H1 (cell line): Measurements from ENCODE around the gene DEUP1. TPM values are rescaled to one million over a fixed set of nuclear protein-coding genes. Genes with fewer than 3 reads are reported as not detected.

Experiments used
- CTCF ChIA-PET: fragments of 300-600 bp; sonication (Branson Sonifier 250); formaldehyde crosslinking; loops from one replicate; lab custom pipeline; 2021; ENCODE audit not compliant: partially characterized antibody; lab: Charles Lee
- POLR2A ChIA-PET: fragments of 300-600 bp; sonication (Branson Sonifier 250); formaldehyde crosslinking; loops from one replicate; lab custom pipeline; 2021; ENCODE audit warnings: inconsistent platforms; ENCODE audit not compliant: partially characterized antibody; lab: Charles Lee
- DNase-seq, 2 experiments: peaks; one replicate each; pipeline versions ENCODE4 v3.0.0 to v3.0.0-alpha.2; 2010 to 2022; ENCODE audit warnings: low spot score in 2 of 2, low read depth in 1 of 2, mixed read lengths in 1 of 2
- FAIRE-seq: peaks from 2 replicates; lab custom pipeline; 2011; peaks lifted over from hg19 to GRCh38; lab: Jason Lieb, UNC
- H2AFZ ChIP-seq: 2 replicates; pipeline ENCODE4 v1.8.1; 2012; ENCODE audit warnings: low read length, inconsistent platforms
- H2AK5ac ChIP-seq: 2 replicates; pipeline ENCODE4 v1.6.1; 2013; ENCODE audit warnings: low read depth, low read length
- H2BK120ac ChIP-seq: replicated peaks from 2 replicates; pipeline ENCODE3; 2013; ENCODE audit warnings: low read depth, low read length, inconsistent platforms
- H2BK12ac ChIP-seq: 2 replicates; pipeline ENCODE4 v1.6.1; 2013; ENCODE audit warnings: low read depth, low read length
- H2BK15ac ChIP-seq: 2 replicates; pipeline ENCODE4 v1.6.1; 2013; ENCODE audit warnings: low read length
- H2BK20ac ChIP-seq: 2 replicates; pipeline ENCODE4 v1.6.1; 2013; ENCODE audit warnings: low read length
- H2BK5ac ChIP-seq: 2 replicates; pipeline ENCODE4 v1.6.1; 2013; ENCODE audit warnings: low read depth, low read length
- H3K14ac ChIP-seq: 2 replicates; pipeline ENCODE4 v1.6.1; 2013; ENCODE audit warnings: inconsistent platforms; ENCODE audit not compliant: insufficient read length
- H3K18ac ChIP-seq: 2 replicates; pipeline ENCODE4 v1.6.1; 2013; ENCODE audit warnings: low read length; ENCODE audit errors: extremely low read depth
- H3K23ac ChIP-seq: 2 replicates; pipeline ENCODE4 v1.6.1; 2013; ENCODE audit warnings: inconsistent platforms; ENCODE audit not compliant: insufficient read length
- H3K23me2 ChIP-seq: 2 replicates; pipeline ENCODE4 v1.6.1; 2013; ENCODE audit warnings: low read depth, low read length
- H3K27ac ChIP-seq: 2 replicates; pipeline ENCODE4 v1.6.1; 2011; ENCODE audit warnings: low read depth, low read length, inconsistent platforms
- H3K27me3 ChIP-seq, 4 experiments: replicated peaks in 1 of 4; 1 replicate in 1 of 4; 2 replicates in 3 of 4; pipeline versions ENCODE4 v1.6.1 to v1.8.1; 2011 to 2013; ENCODE audit warnings: low read length in 3 of 4, mild to moderate bottlenecking in 3 of 4, inconsistent platforms in 2 of 4, mixed read lengths in 2 of 4, moderate library complexity in 1 of 4; ENCODE audit not compliant: control insufficient read depth in 3 of 4, insufficient read depth in 3 of 4; ENCODE audit errors: extremely low read depth in 1 of 4
- H3K36me3 ChIP-seq, 4 experiments: 2 replicates each; pipeline versions ENCODE4 v1.6.1 to v1.8.1; 2011 to 2013; ENCODE audit warnings: mild to moderate bottlenecking in 4 of 4, low read length in 3 of 4, moderate library complexity in 2 of 4, control low read depth in 1 of 4, inconsistent platforms in 1 of 4; ENCODE audit not compliant: insufficient read depth in 4 of 4, control insufficient read depth in 2 of 4
- H3K4ac ChIP-seq: replicated peaks from 2 replicates; pipeline ENCODE3; 2013; ENCODE audit warnings: low read length, low read depth, mixed read lengths, inconsistent platforms; ENCODE audit not compliant: insufficient read length
- H3K4me1 ChIP-seq, 4 experiments: replicated peaks in 1 of 4; 1 replicate in 1 of 4; 2 replicates in 3 of 4; pipeline versions ENCODE4 v1.6.1 to v1.8.1; 2011 to 2013; ENCODE audit warnings: low read length in 3 of 4, inconsistent platforms in 2 of 4, mixed read lengths in 1 of 4; ENCODE audit not compliant: insufficient read depth in 4 of 4, control insufficient read depth in 3 of 4
- H3K4me2 ChIP-seq, 2 experiments: 2 replicates each; pipeline versions ENCODE4 v1.6.1 to v1.8.1; 2011 to 2013; ENCODE audit warnings: low read depth in 2 of 2, low read length in 2 of 2, control low read depth in 1 of 2, inconsistent platforms in 1 of 2, mild to moderate bottlenecking in 1 of 2; ENCODE audit not compliant: insufficient read depth in 1 of 2
- H3K4me3 ChIP-seq, 4 experiments: fragments of 200-600, 300-600 bp in 1 of 4; sonication (generic), shearing (Covaris generic), sonication (Bioruptor Twin) in 1 of 4; 2 replicates each; pipeline versions ENCODE4 v1.5.1 to v1.8.1; 2011 to 2016; ENCODE audit warnings: low read length in 4 of 4, low read depth in 3 of 4, control low read depth in 2 of 4, inconsistent platforms in 2 of 4, mild to moderate bottlenecking in 2 of 4, mixed read lengths in 1 of 4, moderate library complexity in 1 of 4; ENCODE audit not compliant: insufficient read depth in 2 of 4; ENCODE audit errors: extremely low read depth in 1 of 4
- H3K56ac ChIP-seq: replicated peaks from 2 replicates; pipeline ENCODE3; 2013; ENCODE audit warnings: low read depth, mild to moderate bottlenecking, mixed read lengths, low read length, inconsistent platforms; ENCODE audit not compliant: insufficient read length
- H3K79me1 ChIP-seq: 2 replicates; pipeline ENCODE4 v1.6.1; 2013; ENCODE audit warnings: low read depth, low read length, control low read depth
- H3K79me2 ChIP-seq, 2 experiments: 2 replicates each; pipeline versions ENCODE4 v1.6.1 to v1.8.1; 2012 to 2013; ENCODE audit warnings: low read length in 2 of 2, mild to moderate bottlenecking in 2 of 2, inconsistent platforms in 1 of 2; ENCODE audit not compliant: insufficient read depth in 2 of 2, control insufficient read depth in 1 of 2
- H3K9ac ChIP-seq, 4 experiments: replicated peaks in 1 of 4; 1 replicate in 1 of 4; 2 replicates in 3 of 4; pipeline versions ENCODE4 v1.6.1 to v1.8.1; 2011 to 2013; ENCODE audit warnings: low read depth in 3 of 4, low read length in 3 of 4, control low read depth in 2 of 4, mild to moderate bottlenecking in 2 of 4, moderate library complexity in 2 of 4, inconsistent platforms in 1 of 4; ENCODE audit errors: extremely low read depth in 1 of 4
- H3K9me3 ChIP-seq, 2 experiments: 2 replicates each; pipeline versions ENCODE4 v1.6.1 to v1.8.1; 2012 to 2013; ENCODE audit warnings: mild to moderate bottlenecking in 2 of 2, moderate library complexity in 2 of 2, control low read depth in 1 of 2, inconsistent platforms in 1 of 2, low read depth in 1 of 2, low read length in 1 of 2, mixed read lengths in 1 of 2; ENCODE audit not compliant: insufficient read depth in 2 of 2
- H4K20me1 ChIP-seq, 2 experiments: replicated peaks in 1 of 2; 2 replicates each; pipeline versions ENCODE3 to v1.8.1; 2011 to 2013; ENCODE audit warnings: inconsistent platforms in 2 of 2, low read length in 2 of 2, mild to moderate bottlenecking in 1 of 2; ENCODE audit not compliant: insufficient read depth in 2 of 2, control insufficient read depth in 1 of 2
- H4K5ac ChIP-seq: 2 replicates; pipeline ENCODE4 v1.6.1; 2013; ENCODE audit warnings: low read length, low read depth, mixed read lengths, inconsistent platforms; ENCODE audit not compliant: insufficient read length
- H4K8ac ChIP-seq: 2 replicates; pipeline ENCODE4 v1.8.0; 2013; ENCODE audit warnings: mild to moderate bottlenecking, moderate library complexity, low read length, inconsistent platforms; ENCODE audit not compliant: insufficient read depth; ENCODE audit errors: extremely low read depth
- H4K91ac ChIP-seq: replicated peaks from 2 replicates; pipeline ENCODE3; 2013; ENCODE audit warnings: low read length, mixed read lengths, inconsistent platforms; ENCODE audit not compliant: insufficient read length
- CBX5 ChIP-seq: fragments of 300-800, 300-1000 bp; sonication (generic); IDR thresholded peaks from 2 replicates; pipeline ENCODE4 v1.7.1; 2016; ENCODE audit warnings: antibody characterized with exemption, low read length, low read depth
- CREB1 ChIP-seq: IDR thresholded peaks from 2 replicates; pipeline ENCODE4 v1.6.1; 2012; ENCODE audit warnings: inconsistent platforms
- HDAC2 ChIP-seq, 2 experiments: fragments of 300-600 bp in 1 of 2; sonication (generic) in 1 of 2; IDR thresholded peaks; 2 replicates each; pipeline ENCODE4 v1.6.1; 2011 to 2012; ENCODE audit warnings: low read depth in 2 of 2, low read length in 2 of 2, mild to moderate bottlenecking in 2 of 2, moderate library complexity in 2 of 2, borderline replicate concordance in 1 of 2, inconsistent platforms in 1 of 2
- MAFK ChIP-seq: IDR thresholded peaks from 2 replicates; pipeline ENCODE4 v1.6.1; 2012; ENCODE audit warnings: low read depth, mild to moderate bottlenecking, improper control_type of control experiment, low read length
- RAD21 ChIP-seq, 2 experiments: IDR thresholded peaks in 1 of 2; conservative IDR thresholded peaks in 1 of 2; 2 replicates each; pipeline ENCODE4 v1.6.1; 2011; ENCODE audit warnings: low read depth in 2 of 2, low read length in 2 of 2, improper control_type of control experiment in 1 of 2, inconsistent platforms in 1 of 2, mild to moderate bottlenecking in 1 of 2, moderate library complexity in 1 of 2
- RFX5 ChIP-seq: IDR thresholded peaks from 2 replicates; pipeline ENCODE4 v1.6.1; 2011; ENCODE audit warnings: low read depth, low read length, improper control_type of control experiment, borderline replicate concordance
- SIX5 ChIP-seq: IDR thresholded peaks from 2 replicates; pipeline ENCODE4 v1.6.1; 2011; ENCODE audit warnings: mild to moderate bottlenecking, low read depth, low read length
- SP2 ChIP-seq: IDR thresholded peaks from 2 replicates; pipeline ENCODE4 v1.6.1; 2012; ENCODE audit warnings: mild to moderate bottlenecking, low read length, inconsistent platforms
- SP4 ChIP-seq: IDR thresholded peaks from 2 replicates; pipeline ENCODE4 v1.6.1; 2012; ENCODE audit warnings: low read length, inconsistent platforms
- TBP ChIP-seq: IDR thresholded peaks from 2 replicates; pipeline ENCODE4 v1.6.1; 2011; ENCODE audit warnings: low read depth, low read length, improper control_type of control experiment
- USF2 ChIP-seq: IDR thresholded peaks from 2 replicates; pipeline ENCODE4 v1.6.1; 2011; ENCODE audit warnings: low read length, improper control_type of control experiment
- WGBS, 2 experiments: shearing (Covaris generic) in 1 of 2; methylation state at CpG; one replicate each; pipeline versions ENCODE4 v1.1.6 to v1.1.7; 2013 to 2015; ENCODE audit warnings: low lambda C conversion rate in 2 of 2, mixed read lengths in 2 of 2, inconsistent platforms in 1 of 2, low coverage in 1 of 2, missing lambda C conversion rate in 1 of 2; ENCODE audit not compliant: insufficient replicate concordance in 2 of 2, insufficient coverage in 1 of 2, insufficient read length in 1 of 2; ENCODE audit errors: extremely low coverage in 1 of 2, missing lambda C conversion rate in 1 of 2; 5-methylcytosine and 5-hydroxymethylcytosine counted together
- polyA plus RNA-seq, 7 experiments: library from polyadenylated mRNA; depleted of rRNA in 3 of 7; stranded (reverse) in 5 of 7; unstranded in 2 of 7; fragments of >200 nt in 5 of 7; fragments of 200-250 nt in 2 of 7; gene quantifications; 1 replicate in 5 of 7; 2 replicates in 1 of 7; 4 replicates in 1 of 7; pipeline versions ENCODE4 v1.2.1 to v1.2.3, GENCODE V29; 2011 to 2013; ENCODE audit warnings: missing spikeins in 2 of 7, mixed read lengths in 2 of 7
- total RNA-seq: library from RNA; stranded (reverse); fragmentation: NEBNext Ultra II Directional; extraction: Animal tissue kit (Norgen Biotek cat#: 25700); gene quantifications from 2 replicates; pipeline ENCODE4 v1.2.1, GENCODE V29; 2021

The DEUP1 gene
- total and polyA plus RNA-seq, 2 of the 8 experiments (the other 6 are each of a cell fraction or from before 2014, with no cell fraction given): 0.45 TPM; not detected in 1

DNA sequence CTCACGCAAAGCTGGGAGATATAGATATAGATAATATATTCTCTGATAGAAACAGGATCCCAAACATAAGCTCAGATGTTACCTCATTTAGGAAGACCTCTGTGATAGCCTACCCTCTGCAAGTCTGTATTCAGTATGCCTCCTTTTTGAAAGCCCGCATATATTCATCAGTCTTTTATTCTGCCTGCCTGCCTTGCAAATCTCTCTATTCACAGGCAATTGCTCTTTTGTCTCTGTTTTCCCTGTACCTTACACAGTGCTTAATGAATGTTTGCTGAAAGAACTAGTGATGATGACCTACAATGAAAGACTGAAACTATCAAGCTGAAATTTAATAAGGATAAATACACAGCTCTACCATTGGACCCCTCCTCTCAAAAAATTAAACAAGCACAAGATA, 18.4 kb downstream of the DEUP1 start:
- no peak overlapping the region for H2AFZ ChIP-seq
- H3K23ac ChIP-seq: no peak overlapping the region
- ChIA-PET CTCF (interaction anchor here (0.6 to 3.4 kb wide), 5 partner anchors 9 to 1435 kb away, joined by 3 to 10 read pairs (median 4); no protein-coding TSS in a partner anchor), POLR2A (interaction anchor here (0.9 kb wide), 1 partner anchor 96 kb away, joined by 3 read pairs; no protein-coding TSS in a partner anchor)
- no peak overlapping the region for H3K14ac ChIP-seq
- H4K5ac ChIP-seq: no peak overlapping the region
- H4K91ac ChIP-seq: no peak overlapping the region
- H2BK15ac ChIP-seq: no peak overlapping the region
- no peak overlapping the region for H2AK5ac ChIP-seq
- H2BK5ac ChIP-seq: no peak overlapping the region
- peak overlapping the region; percentile 10 to 12; a peak in 3 of 4 replicates for H3K4me2 ChIP-seq
- no peak overlapping the region for H3K4ac ChIP-seq
- H2BK20ac ChIP-seq: no peak overlapping the region
- 44% methylated on average over 2 of the region's 2 CpGs; no CpG with 5 or more reads in 1 of the 2 experiments for WGBS, 2 experiments
- no peaks in the 10 kb centered on the region for H3K27me3 ChIP-seq
- no peak overlapping the region for H3K27ac ChIP-seq
- no peaks in the 10 kb centered on the region for H4K20me1 ChIP-seq
- H2BK12ac ChIP-seq: no peak overlapping the region
- no peak overlapping the region for H4K8ac ChIP-seq
- H3K56ac ChIP-seq: no peak overlapping the region
- no peak for DNase-seq
- H3K4me1 ChIP-seq: peaks cover 2 to 11% (median 4%) of the 10 kb centered on the region in 4 experiments; a peak in 4 of 7 replicates
- H3K9me3 ChIP-seq: peaks cover 0 to 8% of the 10 kb centered on the region in 2 experiments; a peak in 2 of 4 replicates
- H3K36me3 ChIP-seq: no peaks in the 10 kb centered on the region; a peak in 1 of 8 replicates
- no peak for FAIRE-seq
- H3K23me2 ChIP-seq: no peaks in the 10 kb centered on the region
- no peak overlapping the region for H3K18ac ChIP-seq
- H3K9ac ChIP-seq: peak overlapping the region in 1 of 4 experiments; percentile 34; a peak in 1 of 7 replicates
- no peaks in the 10 kb centered on the region for H3K79me2 ChIP-seq
- peak overlapping the region; percentile 92 for H2BK120ac ChIP-seq
- no peaks in the 10 kb centered on the region for H3K79me1 ChIP-seq
- TF ChIP-seq CREB1 (no peak), RFX5 (no peak), MAFK (no peak), RAD21 (IDR thresholded peaks at IDR 0.05 in 1 of 2, conservative IDR thresholded peaks at IDR 0.05 in 1 of 2; ENCODE audit: low read depth in 2 of 2, low read length in 2 of 2) (no peak), SP4 (no peak), SP2 (no peak), HDAC2 (IDR thresholded peaks at IDR 0.05; ENCODE audit: borderline replicate concordance in 1 of 2, low read depth in 2 of 2, low read length in 2 of 2) (no peak), CBX5 (no peak), USF2 (no peak), TBP (no peak), SIX5 (no peak)
- H3K4me3 ChIP-seq: peak overlapping the region in 1 of 4 experiments; percentile 26; a peak in 1 of 8 replicates
